Measurements from ENCODE around the gene DMD.
"Not testable (repeated sequence)": the region's sequence is repeated elsewhere in the genome, so short reads cannot be mapped to it uniquely, and the experiment has no call there.

The DMD gene

DNA sequence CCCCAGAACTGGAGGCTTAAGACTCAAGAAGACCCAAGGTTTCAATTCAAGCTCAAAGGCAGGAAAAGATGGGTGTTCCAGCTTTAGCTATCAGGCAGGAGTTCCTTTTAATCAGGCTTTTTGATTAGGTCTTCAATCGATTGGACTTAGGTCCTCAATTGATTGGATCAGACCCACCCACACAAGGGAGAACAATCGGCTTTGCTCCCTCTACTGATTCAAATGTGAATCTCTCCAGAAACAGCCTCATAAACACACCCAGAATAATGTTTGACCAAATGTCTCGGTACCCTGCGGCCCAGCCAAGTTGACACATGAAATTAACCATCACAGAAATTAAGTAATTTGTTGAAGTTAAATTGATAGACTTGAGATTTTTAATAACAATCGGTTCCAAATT lies 1222.4 kb downstream of the DMD start:
- DNase-seq (ENCODE audit: low read depth in 2 of 2), result no peak
- TF ChIP-seq, protein P1, sequence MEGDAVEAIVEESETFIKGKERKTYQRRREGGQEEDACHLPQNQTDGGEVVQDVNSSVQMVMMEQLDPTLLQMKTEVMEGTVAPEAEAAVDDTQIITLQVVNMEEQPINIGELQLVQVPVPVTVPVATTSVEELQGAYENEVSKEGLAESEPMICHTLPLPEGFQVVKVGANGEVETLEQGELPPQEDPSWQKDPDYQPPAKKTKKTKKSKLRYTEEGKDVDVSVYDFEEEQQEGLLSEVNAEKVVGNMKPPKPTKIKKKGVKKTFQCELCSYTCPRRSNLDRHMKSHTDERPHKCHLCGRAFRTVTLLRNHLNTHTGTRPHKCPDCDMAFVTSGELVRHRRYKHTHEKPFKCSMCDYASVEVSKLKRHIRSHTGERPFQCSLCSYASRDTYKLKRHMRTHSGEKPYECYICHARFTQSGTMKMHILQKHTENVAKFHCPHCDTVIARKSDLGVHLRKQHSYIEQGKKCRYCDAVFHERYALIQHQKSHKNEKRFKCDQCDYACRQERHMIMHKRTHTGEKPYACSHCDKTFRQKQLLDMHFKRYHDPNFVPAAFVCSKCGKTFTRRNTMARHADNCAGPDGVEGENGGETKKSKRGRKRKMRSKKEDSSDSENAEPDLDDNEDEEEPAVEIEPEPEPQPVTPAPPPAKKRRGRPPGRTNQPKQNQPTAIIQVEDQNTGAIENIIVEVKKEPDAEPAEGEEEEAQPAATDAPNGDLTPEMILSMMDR (IDR thresholded peaks at IDR 0.05; ENCODE audit: low read depth, low read length), result no peak
- H3K4me3 ChIP-seq (replicated peaks in 1 of 2; ENCODE audit: low read depth in 2 of 2, low read length in 2 of 2), result no peak overlapping the region

DNA sequence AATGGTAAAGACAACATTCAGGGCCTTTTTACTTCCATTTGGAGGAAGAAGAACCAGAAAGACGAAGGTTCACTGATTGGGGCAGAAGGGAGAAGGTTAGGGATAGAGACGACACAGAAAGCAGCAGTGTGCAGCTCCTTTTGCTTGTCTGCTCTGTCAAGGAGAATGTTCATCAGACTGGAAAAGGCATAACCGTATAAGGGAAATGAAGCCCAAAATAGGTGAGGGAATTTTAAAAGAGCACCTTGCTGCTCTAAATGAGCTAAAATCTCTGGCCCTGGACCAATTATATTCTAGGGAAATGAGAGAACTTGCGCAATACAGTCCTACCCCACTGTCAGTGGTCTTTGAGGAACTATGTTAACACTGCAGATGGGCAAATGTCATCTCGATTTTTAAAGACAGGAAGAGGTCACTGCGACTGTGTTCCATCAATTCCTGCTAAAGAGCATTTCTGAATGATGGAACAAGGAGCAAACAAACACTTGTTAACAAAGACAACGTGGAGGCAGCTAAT lies 1229.7 kb downstream of the DMD start:
- DNase-seq (ENCODE audit: low read depth in 2 of 2), result no peak
- H3K4me3 ChIP-seq (replicated peaks in 1 of 2; ENCODE audit: low read depth in 2 of 2, low read length in 2 of 2), result no peak overlapping the region
- TF ChIP-seq, protein P1 (IDR thresholded peaks at IDR 0.05; ENCODE audit: low read depth, low read length), result no peak

DNA sequence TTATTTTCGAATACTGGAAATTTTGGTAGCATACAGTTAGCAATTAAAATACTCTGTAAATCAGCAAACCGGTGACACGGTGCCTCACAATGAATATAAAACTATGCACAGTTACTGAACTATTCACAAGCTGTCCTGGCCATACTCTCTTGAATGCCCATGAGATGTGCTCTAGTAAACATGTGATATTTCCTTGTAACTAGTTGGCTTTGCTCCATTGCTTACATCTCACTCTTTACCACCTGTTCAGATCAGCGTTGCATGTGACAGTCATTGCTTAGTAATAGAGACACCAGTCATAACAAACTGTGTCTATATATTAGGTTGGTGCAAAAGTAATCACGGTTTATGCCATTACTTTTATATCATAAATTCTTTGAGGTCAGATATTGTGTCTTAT lies 1241.6 kb downstream of the DMD start:
- H3K4me3 ChIP-seq (replicated peaks in 1 of 2; ENCODE audit: low read depth in 2 of 2, low read length in 2 of 2), result no peak overlapping the region
- TF ChIP-seq, protein P1 (IDR thresholded peaks at IDR 0.05; ENCODE audit: low read depth, low read length), result no peak
- no peak for DNase-seq (ENCODE audit: low read depth in 2 of 2)

DNA sequence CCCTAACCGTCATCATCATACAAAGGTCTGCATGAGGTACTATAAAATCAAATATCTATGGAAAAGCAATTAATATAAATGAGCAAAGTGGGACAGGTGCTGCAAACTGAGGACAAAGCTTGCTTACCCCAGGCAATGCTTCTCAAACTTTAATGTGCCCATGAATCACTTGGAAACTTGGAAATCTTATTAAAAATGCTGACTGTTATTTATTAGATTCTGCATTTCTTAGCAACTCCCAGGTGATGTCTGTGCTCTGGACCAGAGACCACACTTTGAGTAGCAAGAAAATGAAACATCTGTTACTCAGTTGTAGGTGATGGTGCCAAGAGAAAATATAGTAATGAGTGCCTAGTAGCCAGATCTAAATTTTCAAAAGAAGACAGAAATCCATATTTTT lies 1249.1 kb downstream of the DMD start:
- TF ChIP-seq, protein P1 (IDR thresholded peaks at IDR 0.05; ENCODE audit: low read depth, low read length), result no peak
- no peak for DNase-seq (ENCODE audit: low read depth in 2 of 2)
- H3K4me3 ChIP-seq (replicated peaks in 1 of 2; ENCODE audit: low read depth in 2 of 2, low read length in 2 of 2), result no peak overlapping the region

DNA sequence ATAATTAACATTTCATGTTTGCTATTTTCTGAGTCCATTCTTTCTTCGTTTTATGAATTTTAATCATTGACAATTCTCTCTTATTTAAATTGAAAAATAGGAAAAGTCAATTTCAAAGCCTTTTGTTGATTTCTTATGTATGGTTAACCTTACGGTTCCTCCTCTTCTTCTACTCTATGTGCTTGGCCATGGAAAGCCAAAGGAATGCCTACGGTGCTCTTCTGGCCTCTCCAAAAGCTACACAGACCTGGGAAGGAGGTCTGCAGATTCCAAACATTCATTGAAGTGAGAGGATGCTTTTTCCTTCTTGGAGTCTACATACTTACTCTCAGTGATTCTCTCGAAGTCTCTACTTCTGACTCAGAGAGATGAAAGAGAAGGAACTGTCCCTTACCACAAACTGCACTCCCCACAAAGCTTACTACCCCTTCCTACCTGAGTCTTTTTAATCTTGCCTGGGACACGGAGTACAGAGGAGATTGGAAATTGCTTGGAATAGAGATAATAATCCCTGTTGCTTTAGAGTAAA lies 1276.4 kb downstream of the DMD start:
- no peak for DNase-seq (ENCODE audit: low read depth in 2 of 2)
- no peak overlapping the region for H3K4me3 ChIP-seq (replicated peaks in 1 of 2; ENCODE audit: low read depth in 2 of 2, low read length in 2 of 2)
- TF ChIP-seq, protein P1 (IDR thresholded peaks at IDR 0.05; ENCODE audit: low read depth, low read length), result no peak

DNA sequence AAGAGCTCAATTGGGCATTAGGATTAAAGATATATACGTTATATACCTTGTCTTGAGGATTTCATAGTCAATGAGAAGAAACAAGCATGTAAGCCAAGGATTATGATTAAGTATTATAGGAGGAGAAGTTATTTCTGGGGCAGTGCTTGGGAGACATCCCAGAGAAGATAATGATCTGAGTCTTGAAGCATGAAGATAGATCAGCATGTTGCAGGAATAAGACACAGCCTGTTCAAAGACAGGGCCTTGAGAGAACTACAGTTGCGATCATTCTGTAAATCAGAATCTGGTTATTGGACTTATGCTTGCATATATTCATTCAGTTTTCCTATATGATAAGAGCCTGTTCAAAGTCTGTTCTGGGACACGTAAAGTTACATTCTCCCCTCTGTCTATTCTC lies 1277.3 kb downstream of the DMD start:
- no peak for DNase-seq (ENCODE audit: low read depth in 2 of 2)
- H3K4me3 ChIP-seq (replicated peaks in 1 of 2; ENCODE audit: low read depth in 2 of 2, low read length in 2 of 2), result no peak overlapping the region
- TF ChIP-seq, protein P1 (IDR thresholded peaks at IDR 0.05; ENCODE audit: low read depth, low read length), result no peak

DNA sequence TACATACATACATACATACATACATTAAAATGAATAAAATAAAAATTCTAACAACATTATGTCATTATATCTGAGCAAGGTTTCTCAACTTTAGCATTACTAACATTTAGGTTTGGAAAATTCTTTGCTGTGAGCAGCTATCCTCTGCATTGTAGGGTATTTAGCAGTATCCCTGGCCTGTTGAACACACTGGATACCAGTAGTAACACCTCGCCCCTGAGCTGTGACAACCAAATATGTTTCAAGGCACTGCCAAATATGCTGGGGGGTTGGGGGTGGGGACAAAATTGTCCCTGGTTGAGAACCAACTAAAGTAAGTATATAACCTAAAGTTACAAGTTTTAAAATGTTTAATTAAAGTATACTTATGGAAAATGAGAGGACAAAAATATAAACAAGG lies 1278.6 kb downstream of the DMD start:
- DNase-seq (ENCODE audit: low read depth in 2 of 2), result no peak
- no peak overlapping the region for H3K4me3 ChIP-seq (replicated peaks in 1 of 2; ENCODE audit: low read depth in 2 of 2, low read length in 2 of 2)
- TF ChIP-seq, protein P1 (IDR thresholded peaks at IDR 0.05; ENCODE audit: low read depth, low read length), result no peak

DNA sequence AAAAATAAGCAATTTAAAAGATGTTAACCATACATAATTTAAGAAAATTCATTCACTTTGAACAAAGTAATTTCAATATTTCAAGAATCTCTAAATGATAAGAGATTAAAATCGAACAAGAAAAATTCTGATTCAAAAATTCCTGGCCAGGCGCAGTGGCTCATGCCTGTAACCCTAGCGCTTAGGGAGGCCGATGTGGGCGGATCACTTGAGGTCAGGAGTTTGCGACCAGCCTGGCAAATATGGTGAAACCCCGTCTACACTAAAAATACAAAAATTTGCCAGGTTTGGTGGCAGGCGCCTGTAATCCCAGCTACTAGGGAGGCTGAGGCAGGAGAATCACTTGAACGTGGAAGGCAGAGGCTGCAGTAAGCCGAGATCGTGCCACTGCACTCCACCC lies 1279.0 kb downstream of the DMD start:
- H3K4me3 ChIP-seq (replicated peaks in 1 of 2; ENCODE audit: low read depth in 2 of 2, low read length in 2 of 2); DNase-seq (ENCODE audit: low read depth in 2 of 2): not testable (repeated sequence)
